Esophagus mucosa (tissue), 1 donor: ENCODE measurements around the gene SNPH. TPM values are rescaled to one million over a fixed set of nuclear protein-coding genes. Genes with fewer than 3 reads are reported as not detected.

Experiments used
- ATAC-seq: fragments of 200-7000 bp; cut with Tn5 transposase; one replicate; pipeline ENCODE4 v1.9.1; 2020
- total RNA-seq: library from RNA; stranded (reverse); gene quantifications from one replicate; pipeline ENCODE4 v1.2.4, GENCODE V29; 2023
- donor health status: DM: yes; HTN: yes; CAD: no.

SNPH gene
- total RNA-seq, 1 donor from 2014 or later: 0.64 TPM

- ATAC-seq: no peak
Observed at GRCh38 chr20:1307571-1307971, 41.5 kb downstream of the SNPH start.

- peak; percentile 1 for ATAC-seq
Observed at GRCh38 chr20:1308067-1308701, 42.1 kb downstream of the SNPH start.

GRCh38 chr20:1308702-1309095 is 42.6 kb downstream of the SNPH start:
- ATAC-seq: no peak

- no peak for ATAC-seq
Observed at GRCh38 chr20:1309439-1309847, 43.3 kb downstream of the SNPH start.

GRCh38 chr20:1310071-1310470 is 44.0 kb downstream of the SNPH start:
- no peak for ATAC-seq

- no peak for ATAC-seq
Observed at GRCh38 chr20:1310506-1311190, 44.6 kb downstream of the SNPH start.

GRCh38 chr20:1312308-1312707 is 46.2 kb downstream of the SNPH start:
- no peak for ATAC-seq

- no peak for ATAC-seq
Observed at GRCh38 chr20:1312904-1313235, 46.8 kb downstream of the SNPH start.

- peak; percentile 47 for ATAC-seq
Observed at GRCh38 chr20:1313236-1313964, 47.3 kb downstream of the SNPH start.

GRCh38 chr20:1315804-1316203 is 49.7 kb downstream of the SNPH start:
- ATAC-seq: no peak

GRCh38 chr20:1317545-1318255 is 51.6 kb downstream of the SNPH start:
- ATAC-seq: no peak

GRCh38 chr20:1319051-1319450 is 53.0 kb downstream of the SNPH start:
- no peak for ATAC-seq

GRCh38 chr20:1319462-1319861 is 53.4 kb downstream of the SNPH start:
- ATAC-seq: no peak

GRCh38 chr20:1320016-1320415 is 53.9 kb downstream of the SNPH start:
- ATAC-seq: no peak

- ATAC-seq: no peak
Observed at GRCh38 chr20:1320902-1321653, 55.0 kb downstream of the SNPH start.

- no peak for ATAC-seq
Observed at GRCh38 chr20:1321654-1321939, 55.5 kb downstream of the SNPH start.

- ATAC-seq: peak; percentile 50
Observed at GRCh38 chr20:1322511-1323245, 56.6 kb downstream of the SNPH start.

- ATAC-seq: no peak
Observed at GRCh38 chr20:1323256-1323655, 57.2 kb downstream of the SNPH start.

GRCh38 chr20:1323830-1324597 is 57.9 kb downstream of the SNPH start:
- no peak for ATAC-seq

GRCh38 chr20:1324598-1325172 is 58.6 kb downstream of the SNPH start:
- no peak for ATAC-seq
